Stomach smooth muscle (tissue), 2 donors: ENCODE data around the gene FBXL17.
A peak's percentile ranks its signal among the peaks of the same experiment; 100 is the strongest.
"Not testable (repeated sequence)": the region's sequence is repeated elsewhere in the genome, so short reads cannot be mapped to it uniquely, and the experiment has no call there.

Source experiments
- H3K27ac ChIP-seq: one replicate; pipeline ENCODE4 v1.7.0; 2013; ENCODE audit warnings: mild to moderate bottlenecking, low read length, inconsistent platforms
- H3K27me3 ChIP-seq, 2 donors: one replicate each; pipeline ENCODE4 v1.7.0; 2013; ENCODE audit warnings: low read length in 2 of 2; ENCODE audit not compliant: insufficient read depth in 2 of 2, control insufficient read depth in 1 of 2
- H3K36me3 ChIP-seq, 2 donors: one replicate each; pipeline ENCODE4 v1.7.0; 2013; ENCODE audit warnings: low read length in 2 of 2; ENCODE audit not compliant: control insufficient read depth in 2 of 2, insufficient read depth in 2 of 2
- H3K4me1 ChIP-seq: one replicate; pipeline ENCODE4 v1.7.0; 2013; ENCODE audit warnings: low read length; ENCODE audit not compliant: control insufficient read depth, insufficient read depth
- H3K4me3 ChIP-seq, 2 donors: one replicate each; pipeline ENCODE4 v1.7.0; 2013; ENCODE audit warnings: low read length in 2 of 2
- H3K9ac ChIP-seq, 2 donors: one replicate each; pipeline ENCODE4 v1.7.0; 2013; ENCODE audit warnings: low read length in 2 of 2, mild to moderate bottlenecking in 1 of 2
- H3K9me3 ChIP-seq, 2 donors: one replicate each; pipeline ENCODE4 v1.7.0; 2013; ENCODE audit warnings: low read length in 2 of 2; ENCODE audit not compliant: control insufficient read depth in 2 of 2
- donor health status: healthy.
- donor health status: Pancreatic carcinoma.

The FBXL17 gene

GRCh38 chr5:108381954-108382783, at the start of gene FBXL17:
Gene FBXL17, minus strand, starts transcription at chr5:108382098.
- H3K9ac ChIP-seq, result peak within 1 kb of the TSS; percentile 90 to 93
- no peaks in the 10 kb centered on the region for H3K9me3 ChIP-seq
- peaks cover 2% of the 10 kb centered on the region for H3K4me1 ChIP-seq
- H3K4me3 ChIP-seq, result peak within 1 kb of the TSS; percentile 68 to 89
- H3K27me3 ChIP-seq, result no peaks in the 10 kb centered on the region
- H3K36me3 ChIP-seq, result no peaks in the 10 kb centered on the region
- peak within 1 kb of the TSS; percentile 94 for H3K27ac ChIP-seq

- H3K9me3 ChIP-seq, result no peaks in the 10 kb centered on the region
- H3K27me3 ChIP-seq, result no peaks in the 10 kb centered on the region
- no peak overlapping the region for H3K27ac ChIP-seq
Observed at GRCh38 chr5:108430931-108431608, 49.2 kb upstream of the FBXL17 start.

GRCh38 chr5:108421713-108422112, 39.8 kb upstream of the FBXL17 start:
- no peak overlapping the region for H3K27ac ChIP-seq
- no peak overlapping the region for H3K4me3 ChIP-seq
- H3K27me3 ChIP-seq, result no peaks in the 10 kb centered on the region
- H3K9ac ChIP-seq, result no peak overlapping the region
- H3K9me3 ChIP-seq, result no peaks in the 10 kb centered on the region
- no peaks in the 10 kb centered on the region for H3K4me1 ChIP-seq
- no peaks in the 10 kb centered on the region for H3K36me3 ChIP-seq

More at GRCh38 chr5:108430931-108431608, 49.2 kb upstream of the FBXL17 start:
- no peaks in the 10 kb centered on the region for H3K4me1 ChIP-seq
- no peak overlapping the region for H3K4me3 ChIP-seq
- H3K36me3 ChIP-seq, result no peaks in the 10 kb centered on the region
- no peak overlapping the region for H3K9ac ChIP-seq

- no peaks in the 10 kb centered on the region for H3K9me3 ChIP-seq
- no peaks in the 10 kb centered on the region for H3K36me3 ChIP-seq
- no peaks in the 10 kb centered on the region for H3K27me3 ChIP-seq
- H3K9ac ChIP-seq, result no peak overlapping the region
- no peak overlapping the region for H3K4me3 ChIP-seq
- H3K4me1 ChIP-seq, result no peaks in the 10 kb centered on the region
- no peak overlapping the region for H3K27ac ChIP-seq
Observed at GRCh38 chr5:108420755-108421154, 38.9 kb upstream of the FBXL17 start.

- H3K9me3 ChIP-seq, result no peaks in the 10 kb centered on the region
- H3K9ac ChIP-seq, result no peak overlapping the region
- H3K27ac ChIP-seq, result no peak overlapping the region
- no peaks in the 10 kb centered on the region for H3K4me1 ChIP-seq
- no peaks in the 10 kb centered on the region for H3K27me3 ChIP-seq
- H3K36me3 ChIP-seq, result no peaks in the 10 kb centered on the region
- no peak overlapping the region for H3K4me3 ChIP-seq
Observed at GRCh38 chr5:108420158-108420557, 38.3 kb upstream of the FBXL17 start.

- Histone ChIP-seq H3K9ac (no peak overlapping the region), H3K4me1 (no peaks in the 10 kb centered on the region), H3K36me3 (no peaks in the 10 kb centered on the region), H3K27me3 (no peaks in the 10 kb centered on the region), H3K9me3 (no peaks in the 10 kb centered on the region), H3K4me3 (no peak overlapping the region), H3K27ac (no peak overlapping the region)
Observed at GRCh38 chr5:108418197-108418596, 36.3 kb upstream of the FBXL17 start.

- Histone ChIP-seq H3K9me3 (no peaks in the 10 kb centered on the region), H3K27ac (no peak overlapping the region), H3K9ac (no peak overlapping the region), H3K4me3 (no peak overlapping the region), H3K4me1 (no peaks in the 10 kb centered on the region), H3K36me3 (no peaks in the 10 kb centered on the region), H3K27me3 (no peaks in the 10 kb centered on the region)
Observed at GRCh38 chr5:108417166-108417670, 35.3 kb upstream of the FBXL17 start.

GRCh38 chr5:108415726-108416125, 33.8 kb upstream of the FBXL17 start:
- H3K27me3 ChIP-seq, result no peaks in the 10 kb centered on the region
- H3K27ac ChIP-seq, result no peak overlapping the region
- no peak overlapping the region for H3K4me3 ChIP-seq
- H3K4me1 ChIP-seq, result no peaks in the 10 kb centered on the region
- H3K9ac ChIP-seq, result no peak overlapping the region
- H3K36me3 ChIP-seq, result no peaks in the 10 kb centered on the region
- no peaks in the 10 kb centered on the region for H3K9me3 ChIP-seq

GRCh38 chr5:108409786-108410185, 27.9 kb upstream of the FBXL17 start:
- H3K9me3 ChIP-seq, result no peaks in the 10 kb centered on the region
- no peaks in the 10 kb centered on the region for H3K4me1 ChIP-seq
- no peak overlapping the region for H3K27ac ChIP-seq
- no peak overlapping the region for H3K9ac ChIP-seq
- no peaks in the 10 kb centered on the region for H3K36me3 ChIP-seq
- H3K4me3 ChIP-seq, result no peak overlapping the region
- no peaks in the 10 kb centered on the region for H3K27me3 ChIP-seq

- not testable (repeated sequence) for H3K36me3 ChIP-seq, H3K4me1 ChIP-seq, H3K4me3 ChIP-seq, H3K9ac ChIP-seq, H3K27me3 ChIP-seq, H3K27ac ChIP-seq, H3K9me3 ChIP-seq
Observed at GRCh38 chr5:108405201-108405600, 23.3 kb upstream of the FBXL17 start.

GRCh38 chr5:108398964-108399363, 17.1 kb upstream of the FBXL17 start:
- no peaks in the 10 kb centered on the region for H3K36me3 ChIP-seq
- H3K27me3 ChIP-seq, result peaks cover 4 to 8% of the 10 kb centered on the region in 2 donors
- H3K27ac ChIP-seq, result no peak overlapping the region
- H3K4me3 ChIP-seq, result no peak overlapping the region
- H3K9me3 ChIP-seq, result no peaks in the 10 kb centered on the region
- no peak overlapping the region for H3K9ac ChIP-seq
- no peaks in the 10 kb centered on the region for H3K4me1 ChIP-seq
